K562 (cell line): ENCODE results near the gene NUP85. TPM values are rescaled to one million over a fixed set of nuclear protein-coding genes. Genes with fewer than 3 reads are reported as not detected.

ENCODE experiments used
- ATAC-seq: fragments of 200-7000 bp; cut with Tn5 transposase; 3 replicates; pipeline ENCODE4 v1.9.1; 2020; ENCODE audit warnings: moderate library complexity
- BruUV-seq: library from RNA; stranded (reverse); fragments of 400-500 nt; replicated peaks from 2 replicates; lab custom pipeline; 2021; lab: Mats Ljungman, UMichigan
- CTCF ChIA-PET: fragments of 300-600 bp; formaldehyde crosslinking; extraction: SDS; loops from one replicate; lab custom pipeline; 2021; ENCODE audit warnings: low intra/inter-chr PET ratio; lab: Yijun Ruan, JAX
- POLR2A ChIA-PET: fragments of 300-600, 350-650 bp; sonication (Branson Sonifier 250); formaldehyde crosslinking; extraction: SDS; loops from one replicate; lab custom pipeline; 2021; ENCODE audit warnings: antibody characterized with exemption, inconsistent platforms; lab: Yijun Ruan, JAX
- DNase-seq, 4 experiments: peaks; one replicate each; pipeline versions ENCODE4 v3.0.0 to v3.0.0-alpha.2; 2011 to 2018; ENCODE audit warnings: low spot score in 3 of 4, mixed read lengths in 3 of 4; ENCODE audit errors: extremely low read depth in 1 of 4
- FAIRE-seq: peaks from 2 replicates; lab custom pipeline; 2011; peaks lifted over from hg19 to GRCh38; lab: Jason Lieb, UNC
- H2AFZ ChIP-seq: 2 replicates; pipeline ENCODE4 v1.6.0; 2011; ENCODE audit warnings: low read depth, low read length, control low read depth, inconsistent platforms
- H3K27ac ChIP-seq: fragments of 200-600 bp; 3 replicates; pipeline ENCODE4 v1.8.0; 2011; ENCODE audit warnings: low read depth, mild to moderate bottlenecking, control low read depth, inconsistent platforms, low read length, moderate library complexity, mixed read lengths; ENCODE audit errors: extremely low read depth
- H3K27me3 ChIP-seq, 2 experiments: fragments of 300-600 bp in 1 of 2; 2 replicates in 1 of 2; 3 replicates in 1 of 2; pipeline versions ENCODE4 v1.6.0 to v1.8.0; 2011; ENCODE audit warnings: inconsistent platforms in 2 of 2, low read length in 2 of 2, mild to moderate bottlenecking in 1 of 2, mixed read lengths in 1 of 2, moderate library complexity in 1 of 2; ENCODE audit not compliant: control insufficient read depth in 2 of 2, insufficient read depth in 2 of 2
- H3K36me3 ChIP-seq: fragments of 300-600 bp; 3 replicates; pipeline ENCODE4 v1.8.0; 2011; ENCODE audit warnings: mild to moderate bottlenecking, low read length, inconsistent platforms; ENCODE audit not compliant: control insufficient read depth, insufficient read depth
- H3K4me1 ChIP-seq, 2 experiments: fragments of 200-600 bp in 1 of 2; replicated peaks in 1 of 2; 2 replicates in 1 of 2; 3 replicates in 1 of 2; pipeline versions ENCODE4 v1.5.1 to v1.8.0; 2011; ENCODE audit warnings: inconsistent platforms in 2 of 2, low read length in 2 of 2, mild to moderate bottlenecking in 1 of 2, mixed read lengths in 1 of 2, moderate library complexity in 1 of 2; ENCODE audit not compliant: control insufficient read depth in 2 of 2, insufficient read depth in 2 of 2
- H3K4me2 ChIP-seq: 2 replicates; pipeline ENCODE4 v1.6.1; 2011; ENCODE audit warnings: low read length, control low read depth, inconsistent platforms, mixed read lengths; ENCODE audit not compliant: insufficient read depth
- H3K4me3 ChIP-seq: fragments of 200-600 bp; sonication (generic), shearing (Covaris generic); 2 replicates; pipeline ENCODE4 v1.5.1; 2016; ENCODE audit warnings: control low read depth, inconsistent platforms
- H3K79me2 ChIP-seq: fragments of 200-600 bp; 3 replicates; pipeline ENCODE4 v1.8.0; 2011; ENCODE audit warnings: low read length, inconsistent platforms; ENCODE audit not compliant: control insufficient read depth, insufficient read depth
- H3K9ac ChIP-seq, 2 experiments: 2 replicates each; pipeline versions ENCODE4 v1.6.0 to v1.6.1; 2011; ENCODE audit warnings: low read depth in 2 of 2, low read length in 2 of 2, control low read depth in 1 of 2, inconsistent platforms in 1 of 2, mild to moderate bottlenecking in 1 of 2, mixed read lengths in 1 of 2; ENCODE audit not compliant: insufficient read depth in 1 of 2
- H3K9me1 ChIP-seq: one replicate; pipeline ENCODE4 v1.6.0; 2011; ENCODE audit warnings: inconsistent platforms, mild to moderate bottlenecking, low read length, moderate library complexity; ENCODE audit not compliant: control insufficient read depth, insufficient read depth
- H3K9me3 ChIP-seq: replicated peaks from 2 replicates; pipeline ENCODE4 v1.5.1; 2011; ENCODE audit warnings: low read depth, low read length, inconsistent platforms; ENCODE audit not compliant: control insufficient read depth, insufficient read depth
- H4K20me1 ChIP-seq: replicated peaks from 2 replicates; pipeline ENCODE4 v1.6.1; 2011; ENCODE audit warnings: low read length, inconsistent platforms, mixed read lengths; ENCODE audit not compliant: control insufficient read depth, insufficient read depth
- ASH1L ChIP-seq: fragments of 450-650 bp; IDR thresholded peaks from 2 replicates; pipeline ENCODE4 v1.6.1; 2018; ENCODE audit warnings: borderline replicate concordance, mild to moderate bottlenecking, low read depth; ENCODE audit not compliant: partially characterized antibody
- BACH1 ChIP-seq: fragments of 200-800 bp; sonication (Bioruptor generic); IDR thresholded peaks from 2 replicates; pipeline ENCODE4 v1.6.1; 2016; ENCODE audit warnings: missing genetic modification characterization, missing compliant biosample characterization
- CBX8 ChIP-seq: fragments of 200-600 bp; sonication (generic); IDR thresholded peaks from 2 replicates; pipeline ENCODE4 v1.6.1; 2012; ENCODE audit warnings: borderline replicate concordance, mixed run types, low read depth, mild to moderate bottlenecking, moderate library complexity, mixed read lengths, low read length, control low read depth, inconsistent platforms; ENCODE audit not compliant: poor library complexity, severe bottlenecking; ENCODE audit errors: extremely low read depth
- FOXP1 ChIP-seq: sonication (generic); formaldehyde crosslinking; IDR thresholded peaks from 2 replicates; pipeline ENCODE4 v1.8.0; 2022; ENCODE audit warnings: mild to moderate bottlenecking, missing genetic modification reagents
- FOXP4 ChIP-seq: sonication (generic); formaldehyde crosslinking; IDR thresholded peaks from 2 replicates; pipeline ENCODE4 v1.8.0; 2022; ENCODE audit warnings: mild to moderate bottlenecking, missing genetic modification reagents, borderline replicate concordance
- GATAD2A ChIP-seq: fragments of 450-650 bp; IDR thresholded peaks from 2 replicates; pipeline ENCODE4 v1.6.1; 2017
- HDAC6 ChIP-seq: IDR thresholded peaks from 2 replicates; pipeline ENCODE4 v1.6.1; 2012; ENCODE audit warnings: low read depth, mild to moderate bottlenecking, control low read depth, inconsistent platforms, low read length, moderate library complexity
- HES1 ChIP-seq: fragments of 450-650 bp; IDR thresholded peaks from 2 replicates; pipeline ENCODE4 v1.6.1; 2016; ENCODE audit warnings: low read depth, mild to moderate bottlenecking, moderate library complexity
- HNRNPUL1 ChIP-seq: fragments of 200-400 bp; formaldehyde crosslinking; IDR thresholded peaks from 2 replicates; pipeline ENCODE4 v1.6.1; 2017; ENCODE audit warnings: low read length
- MTA3 ChIP-seq: fragments of 450-650 bp; formaldehyde crosslinking; IDR thresholded peaks from 2 replicates; pipeline ENCODE4 v1.6.1; 2017; ENCODE audit warnings: mild to moderate bottlenecking, borderline replicate concordance
- POLR2A ChIP-seq: fragments of 450-650 bp; conservative IDR thresholded peaks from 2 replicates; pipeline ENCODE4 v1.6.1; 2016
- POLR2B ChIP-seq: fragments of 450-650 bp; IDR thresholded peaks from 2 replicates; pipeline ENCODE4 v1.6.1; 2018; ENCODE audit warnings: low read depth; ENCODE audit not compliant: partially characterized antibody
- RBM14 ChIP-seq: fragments of 200-400 bp; formaldehyde crosslinking; IDR thresholded peaks from 2 replicates; pipeline ENCODE4 v1.6.1; 2018; ENCODE audit warnings: low read depth, mild to moderate bottlenecking, low read length, moderate library complexity, borderline replicate concordance; ENCODE audit not compliant: insufficient read depth
- SMARCC2 ChIP-seq: fragments of 450-650 bp; IDR thresholded peaks from 2 replicates; pipeline ENCODE4 v1.6.1; 2017; ENCODE audit warnings: antibody characterized with exemption, moderate library complexity, mild to moderate bottlenecking, low read depth
- SUPT5H ChIP-seq: fragments of 450-650 bp; IDR thresholded peaks from 2 replicates; pipeline ENCODE4 v1.6.1; 2016
- WGBS: fragments of 100-300 bp; shearing (Covaris generic); methylation state at CpG from one replicate; pipeline ENCODE4 v1.1.6; 2016; ENCODE audit warnings: low coverage, mixed read lengths; ENCODE audit not compliant: insufficient coverage; ENCODE audit errors: missing lambda C conversion rate; 5-methylcytosine and 5-hydroxymethylcytosine counted together
- in situ Hi-C: fragments of 300-500 bp; cut with MboI; formaldehyde crosslinking; loops from 4 replicates; pipeline ENCODE4 v1.15.0; 2018; ENCODE audit warnings: inconsistent platforms, mixed read lengths
- intact Hi-C: fragments of 100-400 bp; cut with micrococcal nuclease; formaldehyde crosslinking; loops from 2 replicates; pipeline ENCODE4 v1.14.2; 2022
- polyA plus RNA-seq, 8 experiments: library from polyadenylated mRNA; depleted of rRNA in 4 of 8; stranded (reverse) in 5 of 8; unstranded in 3 of 8; fragments of >200 nt; fragmentation: Nextera tagmentation in 2 of 8; fragmentation: Illumina TruSeq in 1 of 8; extraction: Ambion mirVana in 2 of 8; extraction: Trizol in 1 of 8; gene quantifications; 2 replicates each; pipeline versions ENCODE4 v1.2.1 to v1.2.3, GENCODE V29; 2011 to 2014; ENCODE audit warnings: inconsistent platforms in 1 of 8, missing spikeins in 1 of 8
- total RNA-seq, 7 experiments: library from RNA; depleted of rRNA in 6 of 7; stranded (reverse); fragments of >200 nt in 6 of 7; fragmentation: Illumina TruSeq in 2 of 7; extraction: Trizol in 2 of 7; gene quantifications; 2 replicates each; pipeline versions ENCODE4 v1.2.1 to v1.2.3, GENCODE V29; 2011 to 2021; ENCODE audit warnings: low replicate concordance in 1 of 7
- TF ChIP-seq, protein P1 (sequence below): sonication (generic); formaldehyde crosslinking; IDR thresholded peaks from 2 replicates; pipeline ENCODE4 v1.8.1; 2022; ENCODE audit warnings: missing genetic modification reagents

The NUP85 gene
- total and polyA plus RNA-seq, 9 of the 15 experiments (the other 6 are each of a cell fraction or from before 2014, with no cell fraction given), result 50.2 to 177 (median 110) TPM

DNA sequence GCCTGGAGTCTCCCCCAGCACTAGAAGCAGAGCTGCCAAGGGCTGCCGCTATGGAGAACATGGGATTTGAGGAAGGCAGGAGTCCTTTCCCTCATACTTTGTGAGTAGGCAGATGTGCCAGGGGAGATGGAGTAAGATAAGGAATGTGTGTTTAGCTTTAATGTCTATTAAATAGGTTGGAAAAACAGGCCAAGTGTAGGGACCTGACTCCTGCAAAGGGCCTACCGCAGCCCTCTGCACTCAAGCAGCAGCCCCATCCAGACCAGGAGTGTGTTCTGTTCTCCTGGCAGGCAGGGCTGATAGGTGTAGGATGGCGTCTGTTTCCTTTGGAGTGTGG is 67.3 kb downstream of the NUP85 start:
- TF ChIP-seq GATAD2A (no peak), POLR2A (peak; percentile 34), SUPT5H (0 out of 2 replicates have a peak, but pooled peaks have one; percentile 2), CBX8 (no peak), ASH1L (no peak), SMARCC2 (no peak), FOXP1 (no peak), RBM14 (no peak), FOXP4 (no peak), POLR2B (no peak), HES1 (no peak), BACH1 (no peak), HDAC6 (no peak), MTA3 (0 out of 2 replicates have a peak, but pooled peaks have one; percentile 6), HNRNPUL1 (no peak)
- TF ChIP-seq, protein P1, sequence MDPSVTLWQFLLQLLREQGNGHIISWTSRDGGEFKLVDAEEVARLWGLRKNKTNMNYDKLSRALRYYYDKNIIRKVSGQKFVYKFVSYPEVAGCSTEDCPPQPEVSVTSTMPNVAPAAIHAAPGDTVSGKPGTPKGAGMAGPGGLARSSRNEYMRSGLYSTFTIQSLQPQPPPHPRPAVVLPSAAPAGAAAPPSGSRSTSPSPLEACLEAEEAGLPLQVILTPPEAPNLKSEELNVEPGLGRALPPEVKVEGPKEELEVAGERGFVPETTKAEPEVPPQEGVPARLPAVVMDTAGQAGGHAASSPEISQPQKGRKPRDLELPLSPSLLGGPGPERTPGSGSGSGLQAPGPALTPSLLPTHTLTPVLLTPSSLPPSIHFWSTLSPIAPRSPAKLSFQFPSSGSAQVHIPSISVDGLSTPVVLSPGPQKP (CRISPR knock-in tag), result no peak

More for the DNA sequence above, 67.3 kb downstream of the NUP85 start:
- Histone ChIP-seq H3K4me1 (peaks cover 20 to 46% of the 10 kb centered on the region in 2 experiments; a peak in 4 of 5 replicates), H3K79me2 (peaks cover 35% of the 10 kb centered on the region), H3K27ac (no peak overlapping the region; the same call in 2 of the 3 replicates), H3K4me3 (peak overlapping the region; percentile 97; the same call in 1 of the 2 replicates), H3K9me1 (no peaks in the 10 kb centered on the region), H3K4me2 (peak overlapping the region; percentile 89; the same call in 1 of the 2 replicates), H3K9me3 (no peaks in the 10 kb centered on the region), H3K9ac (peak overlapping the region in 1 of 2 experiments; percentile 95; a peak in 2 of 4 replicates), H3K36me3 (peaks cover 44% of the 10 kb centered on the region; the same call in 2 of the 3 replicates), H4K20me1 (no peaks in the 10 kb centered on the region), H2AFZ (no peak overlapping the region), H3K27me3 (no peaks in the 10 kb centered on the region)
- DNase-seq (peak in 2 of 4 experiments; percentile 2 to 3), ATAC-seq (no peak), FAIRE-seq (no peak)
- intact Hi-C loops (no loop called here), in situ Hi-C loops (no loop called here)
- WGBS, result 85% methylated on average over 2 of the region's 3 CpGs
- CTCF ChIA-PET, result no interaction called here
- no TSS peak for BruUV-seq
- POLR2A ChIA-PET, result interaction anchor here (0.8 to 6.8 kb wide), 5 partner anchors 11 to 220 kb away, joined by 3 to 43 read pairs (median 8); partner anchors contain the start of genes GGA3 and MRPS7
